Activated naive CD4-positive, alpha-beta T cell (primary cell): ENCODE results near the gene SLC44A4.
"Not testable (repeated sequence)": the region's sequence is repeated elsewhere in the genome, so short reads cannot be mapped to it uniquely, and the experiment has no call there.

ENCODE experiments used
- DNase-seq, 4 experiments: peaks; one replicate each; lab custom pipeline; 2025; lab: John Stamatoyannopoulos, UW

SLC44A4 gene

DNA sequence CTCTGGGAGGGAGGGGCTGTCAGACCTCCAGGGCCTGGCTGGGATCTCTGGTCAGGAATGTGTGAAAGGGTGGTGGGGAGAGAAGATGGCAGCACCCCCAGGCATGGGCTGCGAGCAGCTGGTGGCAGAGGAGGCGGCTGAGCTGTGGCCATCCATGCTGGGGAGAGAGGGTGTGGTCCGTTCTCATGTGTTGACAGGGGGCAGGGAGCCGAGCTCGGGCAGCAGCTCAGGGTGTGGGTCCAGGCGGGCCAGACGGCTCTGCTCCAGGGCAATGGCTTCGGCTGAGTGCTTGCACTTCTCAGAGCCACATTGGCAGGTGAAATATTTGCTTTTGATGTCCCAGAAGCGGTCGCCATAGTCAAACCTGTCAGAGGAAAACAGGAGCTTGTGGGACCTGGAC is 1.1 kb upstream of the SLC44A4 start:
- DNase-seq = no peak

DNA sequence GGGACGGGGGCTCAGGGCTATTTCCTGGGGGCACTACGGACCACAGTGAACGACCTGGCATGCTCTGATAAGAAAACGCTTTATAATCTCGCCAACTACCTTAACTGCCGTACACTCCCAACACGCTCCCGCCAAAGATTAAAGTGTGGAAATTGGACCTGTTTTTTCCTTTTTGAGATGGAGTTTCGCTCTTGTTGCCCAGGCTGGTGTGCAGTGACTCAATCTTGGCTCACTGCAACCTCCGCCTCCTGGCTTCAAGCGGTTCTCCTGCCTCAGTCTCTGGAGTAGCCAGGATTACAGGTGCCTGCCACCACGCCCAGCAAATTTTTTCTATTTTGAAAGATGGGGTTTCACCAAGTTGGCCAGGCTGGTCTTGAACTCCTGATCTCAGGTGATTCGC is 346 bp upstream of the SLC44A4 start:
- DNase-seq = no peak

DNA sequence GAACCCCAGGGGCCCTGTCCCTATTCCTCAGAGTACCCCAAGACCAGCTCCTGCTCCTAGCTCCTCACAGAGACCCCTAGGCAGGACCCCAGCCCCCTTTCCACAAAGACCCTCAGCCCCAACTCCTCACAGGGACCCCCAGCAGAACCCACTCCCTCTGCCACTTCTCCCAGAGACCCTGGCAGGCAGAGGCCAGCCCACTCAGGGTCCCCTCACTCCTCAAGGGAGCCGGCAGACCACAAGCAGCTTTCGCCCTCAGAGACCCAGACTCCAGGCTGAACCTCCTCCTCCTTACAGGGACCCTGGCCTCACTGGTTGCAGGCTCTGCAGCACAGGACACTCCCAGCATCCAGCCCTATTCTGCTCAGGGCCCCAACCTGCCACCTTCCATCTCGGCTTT is 575 bp downstream of the SLC44A4 start:
- DNase-seq = no peak

DNA sequence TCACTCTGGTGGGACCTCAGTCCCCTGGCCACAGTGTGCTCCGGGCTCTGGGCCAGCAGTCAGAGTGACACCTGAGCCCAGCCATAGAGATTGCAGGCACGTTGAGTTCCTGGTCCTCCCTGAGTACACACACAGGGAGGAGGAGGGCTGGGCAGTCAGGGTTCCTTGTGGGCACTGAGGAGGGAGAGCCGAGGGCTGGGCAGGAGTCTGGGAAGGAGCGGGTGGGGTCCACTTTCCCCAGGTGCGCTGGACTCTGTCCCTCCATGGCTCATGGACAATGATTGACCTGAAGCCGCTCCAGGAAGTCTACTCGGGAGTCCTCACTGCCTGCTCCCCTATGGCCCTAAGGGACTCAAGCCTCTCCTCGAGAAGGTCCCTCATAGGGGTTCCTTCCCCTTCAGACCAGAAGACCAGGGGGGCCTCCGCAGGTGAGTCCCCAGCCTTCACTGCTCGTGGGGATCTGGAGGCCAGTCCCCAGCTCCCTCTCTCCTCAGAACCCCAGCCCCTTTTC is 1.1 kb downstream of the SLC44A4 start:
- DNase-seq = no peak

DNA sequence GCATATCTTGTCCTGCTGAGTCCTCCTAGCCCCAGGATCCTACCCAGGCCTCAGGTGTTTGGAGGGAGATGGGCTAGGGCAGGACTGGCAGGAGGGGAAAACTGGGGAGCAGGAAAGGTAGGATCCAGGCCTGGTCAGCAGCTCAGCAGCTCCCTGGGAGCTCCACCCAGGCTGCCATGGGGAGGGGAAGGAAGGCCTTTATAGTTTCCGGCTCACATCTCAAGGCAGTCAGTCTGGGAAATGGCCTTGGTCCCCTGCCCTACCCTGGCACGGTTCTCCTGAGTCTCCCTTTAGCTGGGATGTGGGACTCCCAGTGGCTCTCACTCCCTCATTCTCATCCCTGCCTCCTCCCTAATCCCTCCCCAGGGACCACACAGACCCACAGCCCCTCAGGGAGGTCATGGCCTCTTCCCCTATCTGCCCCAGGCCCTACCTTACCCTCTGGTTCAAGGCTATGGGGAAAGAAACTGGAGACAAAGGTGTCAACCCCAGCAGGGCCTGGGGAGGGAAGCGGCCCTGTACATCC is 1.6 kb downstream of the SLC44A4 start:
- DNase-seq = no peak

DNA sequence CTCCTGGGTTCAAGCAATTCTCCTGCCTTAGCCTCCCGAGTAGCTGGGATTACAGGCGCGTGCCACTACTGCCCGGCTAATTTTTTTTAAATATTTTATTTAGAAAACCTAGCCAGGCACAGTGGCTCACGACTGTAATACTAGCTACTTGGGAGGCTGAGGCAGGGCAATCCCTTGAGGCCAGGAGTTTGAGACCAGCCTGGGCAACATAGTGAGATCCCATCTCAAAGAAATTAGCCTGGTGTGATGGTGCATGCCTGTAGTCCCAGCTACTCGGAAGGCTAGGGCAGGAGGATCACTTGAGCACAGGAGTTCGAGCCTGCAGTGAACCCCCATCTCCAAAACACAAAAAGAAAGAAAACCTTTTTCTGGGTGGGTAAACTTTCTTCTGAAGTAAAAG is 2.4 kb downstream of the SLC44A4 start:
- DNase-seq = no peak

DNA sequence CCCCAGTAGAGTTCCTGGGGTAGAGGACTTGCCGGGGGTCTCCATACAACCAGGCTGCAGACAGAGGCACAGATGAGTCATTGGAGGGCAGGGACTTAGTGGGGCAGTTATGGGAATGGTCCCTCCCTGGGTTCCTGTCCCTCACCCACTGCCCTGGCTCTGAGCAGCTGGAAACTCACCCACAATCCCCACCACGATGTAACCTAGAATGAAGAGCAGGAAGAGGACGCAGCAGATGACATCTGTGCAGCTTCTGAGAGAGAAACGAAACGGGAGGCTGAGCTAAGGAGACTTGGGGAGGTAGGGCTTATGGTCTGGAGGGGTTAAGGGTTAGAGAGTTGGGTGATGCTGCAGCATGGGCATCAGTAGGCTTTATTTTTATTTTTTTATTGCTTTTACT is 2.9 kb downstream of the SLC44A4 start:
- no peak for DNase-seq

DNA sequence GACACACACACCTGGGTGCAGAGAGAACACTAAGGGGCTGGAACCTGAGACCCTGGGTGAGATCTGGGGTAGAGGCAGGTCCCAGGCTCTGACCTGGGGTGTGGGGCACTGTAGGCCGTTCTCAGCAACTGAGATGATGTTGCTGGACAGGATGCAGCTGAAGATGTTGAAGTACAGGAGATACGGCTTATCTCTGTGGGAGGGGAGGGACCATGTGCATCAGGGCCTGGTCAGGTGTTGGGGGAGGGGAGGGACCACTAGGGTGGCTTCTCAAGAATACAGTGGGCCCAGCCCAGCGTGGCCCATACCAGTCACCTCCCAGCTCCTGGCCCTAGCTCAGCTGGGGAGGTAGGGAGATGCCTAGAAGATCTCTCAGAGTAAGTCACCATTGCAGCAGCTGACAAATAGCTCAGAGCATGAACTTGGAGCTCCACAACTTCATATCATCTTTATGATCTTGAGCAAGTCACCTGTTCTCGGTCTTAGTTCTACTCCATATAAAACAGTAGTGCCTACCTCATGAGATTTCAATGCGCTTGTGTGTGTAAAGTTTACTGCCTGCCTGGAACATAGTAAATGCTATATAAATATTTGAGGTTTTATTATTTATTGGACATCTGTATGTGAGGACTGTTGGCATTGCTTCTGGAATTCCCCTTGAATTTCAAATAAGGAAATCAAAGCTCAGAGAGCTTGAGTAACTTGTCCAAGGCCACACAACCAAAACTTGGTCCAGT is 3.8 kb downstream of the SLC44A4 start:
- DNase-seq = no peak

DNA sequence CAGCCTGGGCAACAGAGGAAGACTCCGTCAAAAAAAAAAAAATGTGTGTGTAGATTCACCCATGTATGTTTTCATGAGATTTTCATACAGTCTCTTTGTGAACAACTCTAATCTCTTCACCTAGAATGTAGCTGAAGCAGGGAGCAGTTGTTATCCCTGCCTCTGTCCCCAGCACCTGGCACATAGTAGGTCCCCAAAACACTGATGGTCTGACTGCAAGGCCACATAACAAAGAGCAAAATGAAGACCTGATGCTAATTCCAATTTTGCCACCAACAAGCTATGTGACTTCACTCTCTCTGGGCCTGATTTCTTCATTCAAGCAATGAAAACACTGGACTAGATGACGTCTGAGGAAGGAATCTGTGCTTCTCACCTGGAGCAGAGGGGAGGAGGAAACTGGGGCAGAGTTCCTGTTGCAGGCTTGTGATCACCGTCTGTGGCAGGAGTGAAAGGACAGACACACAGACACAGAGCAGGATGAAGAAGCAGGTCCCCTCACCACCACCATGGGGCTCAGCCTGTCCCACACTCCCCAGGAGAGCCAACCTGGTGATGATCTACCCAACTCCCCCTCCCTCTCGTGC is 4.6 kb downstream of the SLC44A4 start:
- DNase-seq = no peak

DNA sequence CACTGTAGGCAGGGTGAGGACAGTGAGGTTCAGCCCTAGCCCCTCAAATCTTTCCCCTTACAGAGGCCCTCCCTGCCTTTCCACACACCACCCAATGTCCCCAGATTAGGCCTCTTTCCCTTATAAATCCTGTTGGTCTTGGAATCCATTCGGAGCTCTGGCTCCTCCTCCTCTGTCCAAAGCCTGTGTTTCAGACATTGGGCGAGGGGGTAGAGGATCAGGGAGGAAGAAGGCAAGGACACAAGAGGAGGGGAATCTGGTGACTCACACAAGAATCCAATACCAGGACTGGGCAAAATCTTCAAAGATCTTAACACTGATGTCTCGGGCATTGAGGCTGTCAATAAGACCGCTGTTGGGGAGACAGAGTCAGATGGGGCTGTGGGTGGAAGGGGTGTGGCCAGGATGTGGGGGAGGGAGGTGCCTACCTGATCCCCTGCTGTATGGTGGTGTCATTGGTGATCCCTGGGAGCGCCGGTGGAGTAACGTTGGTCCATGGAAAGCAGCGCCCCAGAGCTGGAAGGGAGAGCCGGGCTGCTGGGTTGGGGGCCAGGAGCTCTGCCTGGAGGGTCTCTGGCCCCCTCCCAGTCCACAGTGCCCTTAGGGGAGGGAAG is 7.6 kb downstream of the SLC44A4 start:
- no peak for DNase-seq

DNA sequence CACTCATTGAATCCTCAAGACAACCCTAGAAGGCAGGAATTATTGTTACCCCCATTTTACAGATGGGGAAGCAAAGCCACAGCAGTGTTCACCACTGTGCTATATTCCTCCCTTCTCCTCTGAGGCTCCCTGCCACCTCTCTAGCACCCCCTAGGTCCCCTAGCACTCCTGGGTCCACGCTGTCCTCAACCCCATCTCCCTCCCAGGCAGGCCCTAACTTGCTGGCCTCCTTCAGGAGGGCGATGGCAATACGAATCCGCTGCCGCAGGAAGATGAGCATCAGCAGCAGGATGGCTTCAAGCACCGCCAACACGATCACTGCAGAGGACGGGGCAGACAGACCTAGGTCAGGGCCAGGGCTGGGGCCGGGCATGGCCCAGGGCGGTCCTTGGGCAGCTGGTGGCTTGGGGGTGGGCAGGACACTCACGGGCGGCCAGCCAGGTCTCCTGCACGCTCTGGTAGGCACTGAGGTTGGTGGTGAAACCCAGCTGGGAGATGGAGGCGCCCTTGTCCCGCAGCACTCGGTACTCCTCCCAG is 8.3 kb downstream of the SLC44A4 start:
- DNase-seq = no peak

DNA sequence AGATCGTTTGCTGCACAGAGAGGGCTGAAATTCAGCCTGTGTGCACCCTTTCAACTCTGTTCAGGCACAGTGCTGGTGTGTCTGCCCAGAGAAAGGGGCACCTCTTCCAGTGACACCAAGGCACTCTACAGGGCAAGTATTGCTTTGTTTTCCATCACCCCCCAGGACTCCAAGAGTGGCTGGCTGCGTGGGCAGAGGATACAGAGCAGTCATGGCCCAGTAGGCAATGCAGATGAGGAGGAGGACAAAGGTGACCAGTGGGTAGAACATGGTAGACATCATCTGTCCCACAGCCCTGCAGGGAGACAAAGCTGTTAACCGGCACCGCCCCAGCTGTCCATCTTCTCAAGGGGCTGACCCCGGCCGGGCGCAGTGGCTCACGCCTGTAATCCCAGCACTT is 9.5 kb downstream of the SLC44A4 start:
- DNase-seq = no peak

DNA sequence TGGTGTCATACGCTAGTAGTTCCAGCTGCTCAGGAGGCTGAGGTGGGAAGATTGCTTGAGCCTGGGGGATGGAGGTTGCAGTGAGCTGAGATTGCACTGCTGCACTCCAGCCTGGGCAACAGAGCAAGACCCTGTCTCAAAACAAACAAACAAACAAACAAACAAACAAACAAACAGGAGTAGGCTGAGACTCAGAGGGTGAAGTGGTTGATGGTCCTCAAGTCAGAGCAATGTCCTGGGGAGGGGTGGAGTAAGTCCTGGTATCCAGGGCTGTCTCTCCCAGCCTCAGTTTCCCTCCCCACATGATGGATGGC is 10.2 kb downstream of the SLC44A4 start:
- not testable (repeated sequence) for DNase-seq

DNA sequence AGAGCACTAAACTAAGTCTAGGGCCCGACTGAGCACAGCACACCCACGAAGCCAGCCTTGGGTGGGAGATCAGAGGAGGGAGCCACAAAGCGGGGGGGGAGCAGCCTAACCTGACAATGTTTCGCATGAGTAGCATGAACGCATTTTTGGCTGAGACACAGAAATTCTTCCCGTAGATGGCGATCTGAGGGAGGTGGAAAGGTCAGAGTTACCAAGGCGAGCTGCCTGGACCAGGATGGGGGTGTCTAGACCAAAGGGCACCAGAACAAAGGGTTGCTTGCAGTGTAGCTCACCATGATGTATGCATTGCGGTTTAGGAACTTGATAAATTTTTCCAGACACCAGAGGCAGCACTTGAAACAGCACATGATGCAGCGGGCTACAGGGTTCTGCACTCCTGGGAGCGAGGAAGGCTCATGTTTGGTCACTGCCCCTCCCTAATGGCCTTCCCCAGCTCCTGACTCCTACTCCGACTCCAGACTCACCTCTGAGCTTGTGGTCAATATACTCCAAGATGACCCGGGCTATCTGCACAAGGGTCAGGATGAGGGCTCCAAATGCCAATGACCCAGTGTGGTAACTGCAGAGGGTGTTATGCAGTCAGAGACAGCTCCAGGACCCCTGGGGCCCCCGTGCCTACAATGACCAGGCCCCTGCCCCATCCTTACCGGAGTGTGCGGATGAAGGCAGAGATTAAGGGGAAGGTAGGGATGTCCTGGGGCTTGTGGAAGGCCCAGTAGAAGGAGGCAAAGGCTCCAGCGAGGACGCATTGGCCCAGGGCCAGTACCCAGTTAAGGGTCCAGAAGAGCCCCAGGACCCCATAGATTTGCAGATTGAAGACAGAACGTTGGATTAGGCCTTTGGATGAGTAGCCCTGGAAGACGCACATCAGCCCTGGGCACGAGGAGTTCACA is 13.3 kb downstream of the SLC44A4 start:
- DNase-seq = no peak

DNA sequence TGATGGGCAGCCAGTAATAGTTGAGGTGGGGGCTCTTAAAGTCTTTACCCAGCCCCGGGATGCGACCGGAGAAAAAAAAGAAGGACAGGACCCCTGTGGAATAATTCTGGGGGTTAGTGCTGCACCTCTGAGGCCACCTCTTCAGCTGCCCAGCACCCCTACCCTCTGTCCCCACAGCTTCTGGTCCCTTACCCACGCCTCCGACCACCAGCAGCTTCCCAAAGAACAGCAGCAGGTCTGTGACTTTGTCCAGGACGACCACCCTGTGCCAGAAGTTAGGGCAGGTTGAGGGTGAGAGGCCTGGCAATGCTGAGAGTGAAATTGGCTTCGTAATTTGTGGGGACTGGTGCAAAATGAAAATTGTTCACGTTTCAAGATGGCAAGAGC is 14.0 kb downstream of the SLC44A4 start:
- no peak for DNase-seq

DNA sequence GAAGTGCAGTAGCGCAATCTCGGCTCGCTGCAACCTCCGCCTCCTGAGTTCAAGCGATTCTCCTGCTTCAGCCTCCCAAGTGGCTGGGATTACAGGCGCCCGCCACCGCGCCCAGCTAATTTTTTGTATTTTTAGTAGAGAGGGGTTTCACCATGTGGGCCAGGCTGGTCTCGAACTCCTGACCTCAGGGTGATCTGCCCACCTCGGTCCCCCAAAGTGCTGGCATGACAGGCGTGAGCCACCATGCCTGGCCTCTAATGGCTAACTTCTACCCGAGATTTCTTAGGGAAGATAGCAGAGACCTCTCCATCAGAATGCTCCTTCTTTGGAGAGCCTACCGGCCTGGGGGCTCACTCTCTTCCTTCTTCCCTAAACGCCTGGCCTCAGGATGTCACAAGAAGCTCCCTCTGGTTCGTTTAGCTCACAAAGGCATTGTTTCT is 14.7 kb downstream of the SLC44A4 start:
- not testable (repeated sequence) for DNase-seq

DNA sequence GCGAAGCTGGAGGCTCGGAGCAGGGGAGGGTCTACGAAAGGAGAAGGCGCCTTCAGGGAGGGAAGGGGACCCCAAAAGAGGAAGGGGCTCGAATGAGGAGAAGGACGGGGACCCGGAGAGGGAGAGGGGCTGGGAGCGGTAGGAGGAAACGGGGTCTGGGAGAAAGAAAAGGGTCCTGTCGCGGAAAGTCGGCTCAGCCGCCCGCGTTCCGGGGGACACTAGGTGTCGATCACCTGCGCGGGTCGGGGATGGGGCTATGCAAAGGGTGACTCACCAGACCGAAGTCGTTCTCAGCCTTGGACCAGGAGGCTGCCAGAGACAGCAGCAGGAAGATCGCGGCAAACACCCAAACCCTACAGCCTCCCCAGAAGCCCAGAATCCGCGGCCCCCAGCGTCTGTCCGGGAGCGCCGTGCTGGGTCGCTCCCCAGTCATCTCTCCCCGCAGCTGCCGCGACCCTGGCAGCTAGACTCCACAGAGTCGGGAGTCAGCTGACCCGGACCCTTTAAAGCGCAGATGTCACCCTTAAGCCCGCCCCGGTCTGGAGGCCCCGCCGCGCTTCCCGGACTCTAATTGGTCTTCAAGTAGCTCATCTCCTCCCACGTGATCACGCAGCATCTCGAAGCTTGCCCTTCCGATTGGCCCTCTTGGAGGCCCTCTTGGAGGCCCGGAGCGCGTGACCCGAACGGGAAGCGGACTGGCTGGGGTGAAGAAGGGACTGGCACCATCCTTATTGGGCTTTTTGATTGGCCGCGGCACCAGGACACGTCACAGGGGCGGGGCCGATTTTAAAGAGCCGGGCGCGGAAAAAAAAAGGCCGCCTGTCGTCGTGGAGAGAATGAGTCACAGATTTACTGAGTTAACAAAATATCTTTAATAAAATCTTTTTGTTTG is 16.2 kb downstream of the SLC44A4 start, which contains the start of gene NEU1:
Gene NEU1 (minus strand): TSS at position 478 of the 892 bp plus-strand sequence. CDS start 45 bp downstream, at position 433.
- peak; percentile 92 to 97 (median 96) for DNase-seq

DNA sequence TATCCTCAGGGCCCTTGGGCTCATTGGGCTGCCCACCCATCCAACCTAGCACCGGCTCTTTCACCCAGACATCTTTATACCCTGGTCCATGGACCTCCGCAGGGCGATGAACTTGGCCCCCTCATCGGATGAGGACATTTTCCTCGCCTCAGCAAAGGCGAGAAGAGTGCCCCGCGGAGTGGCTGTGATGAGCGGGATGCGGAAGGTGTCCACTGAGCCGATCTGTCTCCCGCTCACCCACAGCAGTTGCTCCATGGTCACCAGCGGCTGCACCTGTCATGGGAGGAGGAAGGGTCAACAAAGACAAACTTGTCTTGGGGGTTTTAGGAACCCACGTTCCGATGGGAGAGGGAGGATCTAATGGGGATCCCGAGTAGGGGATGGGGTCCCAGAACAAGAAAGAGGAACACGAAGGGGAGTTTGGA is 16.9 kb downstream of the SLC44A4 start:
- DNase-seq = no peak

DNA sequence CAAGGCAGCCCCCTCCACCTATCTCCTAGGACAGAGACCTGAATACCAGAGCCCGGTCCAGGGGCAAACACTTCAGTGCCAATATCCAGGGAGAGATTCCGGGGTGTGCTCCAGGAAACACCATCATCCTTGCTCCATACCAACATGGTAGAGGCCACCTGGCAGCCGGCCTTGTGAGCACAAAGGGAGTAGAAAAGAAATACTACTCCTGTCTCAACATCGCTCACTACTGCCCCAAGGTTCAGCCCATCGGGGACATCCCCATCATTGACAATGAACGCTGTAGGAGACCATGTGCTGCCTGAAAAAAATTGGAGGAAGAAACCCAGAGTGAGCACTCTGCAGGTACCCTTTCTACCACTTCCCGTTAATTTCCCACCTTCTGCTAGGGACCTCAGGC is 17.6 kb downstream of the SLC44A4 start:
- no peak for DNase-seq

DNA sequence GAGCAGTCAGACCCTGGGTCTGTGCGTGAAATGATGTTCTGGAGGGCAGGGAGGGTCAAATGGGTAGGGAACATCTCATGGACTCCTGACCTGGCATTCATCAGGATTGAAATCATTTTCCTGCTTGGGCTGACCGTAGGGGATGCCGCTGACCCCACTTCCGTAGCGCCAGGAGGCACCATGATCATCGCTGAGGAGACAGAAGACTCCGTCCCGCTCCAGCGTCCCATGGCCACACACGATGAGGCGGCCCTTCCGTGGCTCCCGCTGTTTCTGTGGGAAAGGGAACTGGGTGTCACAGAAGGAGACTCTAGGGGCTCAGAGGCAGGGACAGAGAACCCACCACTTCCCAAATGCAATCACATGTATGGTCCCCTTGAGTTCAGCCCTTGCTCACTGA is 18.4 kb downstream of the SLC44A4 start:
- DNase-seq = no peak

DNA sequence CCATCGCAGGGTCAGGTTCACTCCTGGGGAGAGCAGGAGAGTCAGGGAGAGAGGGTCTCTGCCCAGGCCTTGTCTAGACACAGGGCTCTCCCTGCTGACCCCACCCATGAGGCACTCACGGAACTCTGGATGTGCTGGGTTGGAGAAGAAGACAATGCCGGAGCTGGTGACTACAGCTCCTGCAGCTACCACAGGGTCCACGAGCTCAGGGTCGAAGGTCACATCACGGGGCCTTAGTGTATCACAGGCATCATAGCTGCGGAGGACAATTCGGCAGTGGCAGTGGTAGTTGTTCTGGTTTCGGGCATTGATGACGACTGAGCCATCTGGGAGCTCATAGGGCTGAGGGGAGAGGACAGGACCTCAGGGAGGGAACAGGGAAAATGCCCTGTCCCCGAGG is 18.9 kb downstream of the SLC44A4 start:
- DNase-seq = no peak
